ENCODE measurements around the gene MRPL49. TPM values are rescaled to one million over a fixed set of nuclear protein-coding genes. Genes with fewer than 3 reads are reported as not detected.

MRPL49 gene
- total and polyA plus RNA-seq, 9 of the 15 experiments (the other 6 are each of a cell fraction or from before 2014, with no cell fraction given) = 74.3 to 132 (median 91.2) TPM

- TF ChIP-seq, protein P1, sequence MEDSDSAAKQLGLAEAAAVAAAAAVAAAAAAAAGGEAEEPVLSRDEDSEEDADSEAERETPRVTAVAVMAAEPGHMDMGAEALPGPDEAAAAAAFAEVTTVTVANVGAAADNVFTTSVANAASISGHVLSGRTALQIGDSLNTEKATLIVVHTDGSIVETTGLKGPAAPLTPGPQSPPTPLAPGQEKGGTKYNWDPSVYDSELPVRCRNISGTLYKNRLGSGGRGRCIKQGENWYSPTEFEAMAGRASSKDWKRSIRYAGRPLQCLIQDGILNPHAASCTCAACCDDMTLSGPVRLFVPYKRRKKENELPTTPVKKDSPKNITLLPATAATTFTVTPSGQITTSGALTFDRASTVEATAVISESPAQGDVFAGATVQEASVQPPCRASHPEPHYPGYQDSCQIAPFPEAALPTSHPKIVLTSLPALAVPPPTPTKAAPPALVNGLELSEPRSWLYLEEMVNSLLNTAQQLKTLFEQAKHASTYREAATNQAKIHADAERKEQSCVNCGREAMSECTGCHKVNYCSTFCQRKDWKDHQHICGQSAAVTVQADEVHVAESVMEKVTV (CRISPR knock-in tag; IDR thresholded peaks at IDR 0.05) = peak; percentile 43
- TF ChIP-seq HOMEZ (CRISPR knock-in tag; IDR thresholded peaks at IDR 0.05) (no peak), NR2F6 (CRISPR knock-in tag; IDR thresholded peaks at IDR 0.05) (0 out of 2 replicates have a peak, but pooled peaks have one; percentile 7), MED1 (CRISPR knock-in tag; IDR thresholded peaks at IDR 0.05; ENCODE audit: borderline replicate concordance) (no peak), BCOR (IDR thresholded peaks at IDR 0.05) (no peak), CTCF (IDR thresholded peaks at IDR 0.05 in 2 of 3, conservative IDR thresholded peaks at IDR 0.05 in 1 of 3; ENCODE audit: insufficient read depth in 2 of 3, low read depth in 1 of 3, low read length in 3 of 3) (0 out of 6 replicates have a peak, but pooled peaks of 1 of the 3 experiments have one; percentile 7), TCF7L2 (IDR thresholded peaks at IDR 0.05; ENCODE audit: low read depth, low read length) (peak; percentile 36; the same call in 1 of the 2 replicates), TAF9B (IDR thresholded peaks at IDR 0.05; ENCODE audit: partially characterized antibody) (peak; percentile 81), ZNF586 (CRISPR knock-in tag; conservative IDR thresholded peaks at IDR 0.05) (no peak), NCOA1 (IDR thresholded peaks at IDR 0.05; ENCODE audit: low read depth) (peak; percentile 99), FIP1L1 (IDR thresholded peaks at IDR 0.05; ENCODE audit: low read depth, low read length, poor library complexity, severe bottlenecking) (peak; percentile 76), CREB3L1 (IDR thresholded peaks at IDR 0.05; ENCODE audit: borderline replicate concordance, low read depth) (peak; percentile 81), EGR1 (conservative IDR thresholded peaks at IDR 0.05) (peak; percentile 39; the same call in 1 of the 2 replicates), ATF7 (IDR thresholded peaks at IDR 0.05) (peak; percentile 82; the same call in 1 of the 2 replicates)
- TF ChIP-seq, protein P2, sequence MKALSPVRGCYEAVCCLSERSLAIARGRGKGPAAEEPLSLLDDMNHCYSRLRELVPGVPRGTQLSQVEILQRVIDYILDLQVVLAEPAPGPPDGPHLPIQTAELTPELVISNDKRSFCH (CRISPR knock-in tag; IDR thresholded peaks at IDR 0.05) = no peak
- TF ChIP-seq, protein P2 (tag; IDR thresholded peaks at IDR 0.05) = peak; percentile 89
- TF ChIP-seq, protein P3, sequence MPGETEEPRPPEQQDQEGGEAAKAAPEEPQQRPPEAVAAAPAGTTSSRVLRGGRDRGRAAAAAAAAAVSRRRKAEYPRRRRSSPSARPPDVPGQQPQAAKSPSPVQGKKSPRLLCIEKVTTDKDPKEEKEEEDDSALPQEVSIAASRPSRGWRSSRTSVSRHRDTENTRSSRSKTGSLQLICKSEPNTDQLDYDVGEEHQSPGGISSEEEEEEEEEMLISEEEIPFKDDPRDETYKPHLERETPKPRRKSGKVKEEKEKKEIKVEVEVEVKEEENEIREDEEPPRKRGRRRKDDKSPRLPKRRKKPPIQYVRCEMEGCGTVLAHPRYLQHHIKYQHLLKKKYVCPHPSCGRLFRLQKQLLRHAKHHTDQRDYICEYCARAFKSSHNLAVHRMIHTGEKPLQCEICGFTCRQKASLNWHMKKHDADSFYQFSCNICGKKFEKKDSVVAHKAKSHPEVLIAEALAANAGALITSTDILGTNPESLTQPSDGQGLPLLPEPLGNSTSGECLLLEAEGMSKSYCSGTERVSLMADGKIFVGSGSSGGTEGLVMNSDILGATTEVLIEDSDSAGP (CRISPR knock-in tag; IDR thresholded peaks at IDR 0.05) = peak; percentile 78; the same call in 1 of the 2 replicates
Observed at GRCh38 chr11:65095974-65096806, 25.9 kb upstream of the MRPL49 start, which contains the start of gene VPS51 (continued).
